HFF-Myc (cell line): ENCODE data around the gene CIDEC.
"Not testable (repeated sequence)": the region's sequence is repeated elsewhere in the genome, so short reads cannot be mapped to it uniquely, and the experiment has no call there.

ENCODE experiments used
- DNase-seq: peaks from one replicate; pipeline ENCODE4 v3.0.0-alpha.2; 2011; ENCODE audit warnings: low read depth; ENCODE audit errors: extremely low read depth
- H3K4me3 ChIP-seq: replicated peaks from 2 replicates; pipeline ENCODE4 v1.5.1; 2011; ENCODE audit warnings: low read depth, mild to moderate bottlenecking, control low read depth, low read length
- CTCF ChIP-seq: IDR thresholded peaks from 2 replicates; pipeline ENCODE4 v1.5.1; 2012; ENCODE audit warnings: mild to moderate bottlenecking, low read depth, low read length, control low read depth; ENCODE audit errors: missing control alignments

CIDEC gene

GRCh38 chr3:9848860-9849259, 31.2 kb downstream of the CIDEC start:
- H3K4me3 ChIP-seq, DNase-seq: not testable (repeated sequence)
- TF ChIP-seq CTCF = peak; percentile 47

GRCh38 chr3:9847870-9848269, 32.2 kb downstream of the CIDEC start:
- not testable (repeated sequence) for DNase-seq, H3K4me3 ChIP-seq

- no peak for TF ChIP-seq CTCF
- no peak for DNase-seq
- H3K4me3 ChIP-seq = no peak overlapping the region
These were observed 33.0 kb downstream of the CIDEC start for GRCh38 chr3:9846931-9847488.

GRCh38 chr3:9846231-9846630, 33.8 kb downstream of the CIDEC start:
- no peak for TF ChIP-seq CTCF
- H3K4me3 ChIP-seq = no peak overlapping the region
- no peak for DNase-seq

- TF ChIP-seq CTCF = no peak
- H3K4me3 ChIP-seq = peak within 1 kb of the TSS; percentile 79
These were observed 36.2 kb downstream of the CIDEC start, which contains the start of gene RPUSD3 for GRCh38 chr3:9843715-9844438. RPUSD3 (minus strand) TSS chr3:9844008; CDS start chr3:9843990, 18 bp downstream.

GRCh38 chr3:9841015-9841414, 39.0 kb downstream of the CIDEC start:
- TF ChIP-seq CTCF = no peak
- DNase-seq = no peak

More at GRCh38 chr3:9843715-9844438, 36.2 kb downstream of the CIDEC start, which contains the start of gene RPUSD3:
- DNase-seq = peak; percentile 89

GRCh38 chr3:9838856-9839255, 41.2 kb downstream of the CIDEC start:
- no peak for TF ChIP-seq CTCF
- DNase-seq = no peak
- H3K4me3 ChIP-seq = no peak overlapping the region

More at GRCh38 chr3:9841015-9841414, 39.0 kb downstream of the CIDEC start:
- H3K4me3 ChIP-seq = no peak overlapping the region
